GM18951 (cell line): ENCODE results near the gene BRINP3.

ENCODE experiments used
- POLR2A ChIP-seq: IDR thresholded peaks from 4 replicates; pipeline ENCODE4 v1.6.1; 2011; ENCODE audit warnings: mild to moderate bottlenecking; ENCODE audit not compliant: insufficient read length, insufficient read depth; ENCODE audit errors: extremely low read depth
- in situ Hi-C: fragments of 300-500 bp; cut with MboI; formaldehyde crosslinking; loops from one replicate; pipeline ENCODE4 v1.12.0; 2022; ENCODE audit warnings: low sequenced_read_pairs, mixed read lengths, inconsistent platforms; ENCODE audit not compliant: unreplicated experiment

The BRINP3 gene

DNA sequence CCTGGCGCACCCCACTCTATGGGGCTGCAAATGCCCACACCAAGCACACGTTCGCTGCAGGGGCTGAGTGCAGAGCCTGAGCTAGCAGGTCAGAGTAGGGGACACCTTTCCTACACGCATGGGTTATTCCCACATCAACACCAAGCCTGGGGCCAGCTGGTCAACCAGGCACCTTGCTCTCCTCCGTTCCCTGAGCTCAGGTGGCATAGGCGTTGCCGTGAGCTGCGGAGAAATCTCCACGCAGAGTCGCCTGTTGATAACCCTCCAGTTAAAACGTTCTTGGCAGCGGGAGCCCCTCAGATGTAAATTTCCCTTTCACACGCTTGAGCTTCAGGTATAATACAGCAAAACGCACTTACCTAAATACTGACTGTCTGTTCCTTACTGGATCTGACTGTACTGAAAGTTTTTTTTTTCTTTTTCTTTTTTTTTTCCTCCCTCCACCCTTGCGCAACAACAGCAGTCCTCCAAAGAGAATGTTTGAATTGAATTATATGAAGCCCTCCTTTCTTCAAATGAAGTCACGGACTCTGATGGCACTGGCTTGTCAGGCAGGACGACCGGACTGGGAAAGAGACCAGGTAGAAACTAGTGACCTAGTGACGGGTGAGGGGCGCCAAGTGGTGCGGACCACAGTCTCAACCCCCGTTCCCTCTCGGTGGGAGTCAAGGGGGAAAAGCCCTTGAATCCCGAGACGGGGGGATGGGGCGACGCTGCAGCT lies 2.1 kb downstream of the BRINP3 start:
- TF ChIP-seq POLR2A, result no peak
- in situ Hi-C loops, result no loop called here

DNA sequence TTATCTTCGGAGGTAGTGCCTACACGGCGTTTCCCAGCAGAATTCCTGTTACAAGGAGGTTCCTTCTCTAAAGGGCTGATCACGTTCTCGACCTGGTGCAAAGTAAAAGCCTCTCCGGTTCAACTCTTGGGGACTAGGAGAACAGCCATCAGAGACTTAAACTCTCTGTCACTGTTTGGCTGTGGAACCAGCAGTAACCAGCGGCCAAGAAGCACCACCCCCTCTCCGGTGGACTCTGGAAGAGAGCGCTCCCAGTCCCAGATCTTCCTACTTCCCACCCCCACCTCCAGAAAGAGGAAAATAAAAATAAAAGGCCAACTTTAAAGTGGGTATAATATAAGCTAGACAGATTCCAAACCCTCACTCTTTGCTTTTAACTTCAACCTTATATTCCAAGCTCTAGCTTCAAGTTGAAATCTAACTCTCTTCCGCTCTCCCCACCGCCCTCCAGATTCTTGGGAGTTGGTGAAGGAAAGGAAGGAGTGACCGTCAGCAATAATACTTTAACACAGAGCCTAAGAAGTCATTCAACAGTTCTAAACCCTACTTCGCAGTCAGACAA lies 2.9 kb downstream of the BRINP3 start:
- in situ Hi-C loops, result no loop called here
- TF ChIP-seq POLR2A, result no peak

DNA sequence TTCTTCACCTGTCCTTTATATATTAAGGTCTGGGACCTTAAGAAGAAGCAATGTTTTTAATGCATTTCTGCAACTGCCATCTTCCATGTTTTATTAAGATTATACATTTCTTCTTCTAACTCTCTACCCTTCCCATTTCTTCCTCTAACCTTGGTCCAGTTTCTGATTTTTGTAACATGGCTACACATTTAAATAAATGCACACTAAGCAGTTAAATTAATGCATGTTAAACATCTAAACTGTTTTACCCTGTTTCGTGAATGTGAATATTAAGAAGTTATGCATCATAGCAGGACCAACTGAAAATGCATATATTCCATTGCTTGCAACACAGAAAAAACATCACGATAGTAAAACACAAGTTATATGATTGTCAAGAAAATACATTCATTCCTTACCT lies 3.7 kb downstream of the BRINP3 start:
- in situ Hi-C loops, result no loop called here
- no peak for TF ChIP-seq POLR2A

DNA sequence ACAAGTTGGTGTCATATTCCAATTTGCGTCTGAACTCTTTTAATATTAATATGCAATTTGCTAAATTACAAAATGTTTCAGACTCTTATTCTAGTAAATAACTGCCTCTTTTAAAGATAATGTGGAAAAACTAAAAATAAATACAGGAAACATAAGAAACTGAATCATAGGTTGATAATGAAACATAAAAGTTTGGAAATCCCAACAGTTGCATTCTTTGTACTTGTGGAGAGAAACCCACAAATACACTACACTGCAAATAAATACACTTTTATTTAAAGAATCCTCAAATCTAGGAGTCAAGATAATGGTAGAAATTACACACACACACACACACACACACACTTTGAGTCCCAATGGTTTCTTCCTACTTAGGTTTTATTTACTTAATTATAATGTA lies 5.2 kb downstream of the BRINP3 start:
- TF ChIP-seq POLR2A, result no peak

DNA sequence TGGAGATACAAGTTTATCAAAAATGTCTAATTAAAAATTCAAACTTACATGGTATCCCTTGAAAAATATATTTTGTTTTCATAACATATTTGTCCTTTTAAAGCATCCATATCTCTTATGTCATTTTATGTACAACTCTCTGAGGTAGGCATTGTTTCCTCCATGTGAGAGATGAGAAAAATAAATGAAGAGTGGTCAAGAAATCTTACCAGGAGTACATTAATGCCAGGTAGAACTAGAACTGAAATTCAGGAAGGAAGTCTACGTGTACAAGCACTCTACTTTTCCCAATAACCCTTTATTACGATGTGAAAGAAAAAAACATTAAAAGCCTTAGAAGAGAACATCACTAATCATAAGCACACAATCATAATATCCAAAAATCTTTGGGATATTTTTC lies 5.6 kb downstream of the BRINP3 start:
- TF ChIP-seq POLR2A, result no peak
- in situ Hi-C loops, result no loop called here

More for the DNA sequence above, 5.2 kb downstream of the BRINP3 start:
- in situ Hi-C loops, result no loop called here

DNA sequence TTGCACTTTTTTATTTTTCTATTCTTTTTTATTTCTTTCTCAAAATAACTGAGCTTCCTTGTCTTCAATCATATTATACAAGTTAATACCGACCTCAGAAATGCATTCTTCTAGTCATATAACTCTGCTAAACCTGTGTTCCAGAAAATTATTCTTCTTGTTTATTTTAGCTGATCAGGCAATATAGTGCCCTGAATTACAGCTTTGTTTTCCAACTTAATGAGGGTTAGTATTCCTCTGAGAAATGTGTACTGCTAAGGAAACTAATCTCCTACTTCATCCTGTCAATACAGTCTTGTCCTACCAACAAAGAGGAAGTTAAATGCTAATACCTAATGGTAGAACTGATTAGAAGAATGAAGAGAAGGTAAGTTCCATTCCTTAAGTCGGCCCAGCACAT lies 13.0 kb downstream of the BRINP3 start:
- in situ Hi-C loops, result no loop called here
- no peak for TF ChIP-seq POLR2A

DNA sequence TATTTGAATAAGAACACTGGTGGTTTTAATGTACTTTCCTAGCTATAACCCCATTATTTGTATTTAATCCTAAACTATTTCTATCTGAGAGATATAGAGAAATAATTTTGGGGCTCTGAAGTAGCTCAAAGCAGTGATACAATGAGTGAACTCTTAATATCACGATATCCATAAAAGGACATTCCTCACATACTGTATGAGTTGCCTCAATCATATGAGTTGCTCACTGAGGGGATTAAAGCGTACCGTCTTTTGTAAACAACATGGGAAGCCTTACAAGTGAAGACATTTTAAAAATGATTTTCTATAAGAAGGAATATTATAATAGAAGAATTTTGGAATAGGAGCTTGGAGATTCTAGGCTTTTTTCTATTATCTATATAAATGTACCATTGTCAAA lies 21.5 kb downstream of the BRINP3 start:
- TF ChIP-seq POLR2A, result no peak
- in situ Hi-C loops, result no loop called here

DNA sequence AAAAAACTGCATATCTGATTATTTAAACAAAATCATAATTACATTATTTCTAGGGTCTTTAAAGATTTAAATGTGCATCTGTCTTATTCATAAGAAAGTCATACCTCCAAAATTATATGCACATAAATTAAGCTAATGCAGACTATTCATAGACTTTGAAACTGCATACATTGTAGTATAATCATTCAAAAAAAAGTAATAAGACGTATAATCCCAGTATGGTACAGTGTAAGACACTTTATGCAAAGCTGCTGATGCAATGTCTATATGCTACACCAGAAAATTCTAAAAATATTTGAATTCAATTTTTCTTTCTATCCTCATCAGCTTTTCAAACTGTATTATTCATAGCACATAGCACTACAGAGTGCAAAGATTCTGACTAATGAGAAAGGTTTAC lies 22.0 kb downstream of the BRINP3 start:
- no peak for TF ChIP-seq POLR2A
- in situ Hi-C loops, result no loop called here

DNA sequence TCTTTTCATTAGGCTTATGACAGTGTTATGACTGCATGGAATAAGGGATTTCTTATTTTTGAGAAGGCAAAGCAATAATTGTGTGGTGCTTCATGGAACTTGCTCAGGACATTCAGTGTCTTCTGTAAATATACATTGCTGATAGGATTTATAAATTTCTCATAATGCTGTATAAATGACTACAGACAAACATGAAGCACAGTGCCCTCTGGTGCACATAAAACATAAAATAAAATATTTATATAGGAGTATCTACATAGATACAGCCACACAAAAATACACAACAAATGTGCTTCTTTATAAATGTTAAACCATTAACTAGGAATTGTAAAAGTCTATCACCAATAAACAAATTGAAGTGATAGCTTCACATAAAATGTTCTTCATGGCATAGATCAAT lies 24.1 kb downstream of the BRINP3 start:
- in situ Hi-C loops, result no loop called here
- TF ChIP-seq POLR2A, result no peak

DNA sequence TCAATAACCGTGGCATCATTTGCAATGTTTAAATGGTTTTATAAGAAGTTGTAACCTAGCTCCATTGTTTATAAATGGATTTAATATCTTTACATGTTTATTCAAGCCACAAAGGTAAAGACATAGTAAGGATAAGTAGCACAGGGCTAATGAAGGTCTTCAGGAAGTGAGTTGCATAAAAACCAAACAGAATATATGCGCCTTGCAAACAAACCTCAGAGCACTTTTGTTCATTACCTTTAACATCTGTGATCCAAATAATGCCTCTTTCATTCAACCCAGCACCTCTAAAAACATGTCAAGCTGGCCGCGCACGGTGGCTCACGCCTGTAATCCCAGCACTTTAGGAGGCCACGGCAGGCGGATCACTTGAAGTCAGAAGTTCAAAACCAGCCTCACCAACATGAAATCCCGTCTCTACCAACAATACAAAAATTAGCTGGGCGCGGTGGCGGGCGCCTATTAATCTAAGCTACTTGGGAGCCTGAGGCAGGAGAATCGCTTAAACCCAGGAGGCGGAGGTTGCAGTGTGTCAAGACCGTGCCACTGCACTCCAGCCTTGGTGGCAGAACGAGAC lies 25.3 kb downstream of the BRINP3 start:
- TF ChIP-seq POLR2A, result no peak
- in situ Hi-C loops, result no loop called here

DNA sequence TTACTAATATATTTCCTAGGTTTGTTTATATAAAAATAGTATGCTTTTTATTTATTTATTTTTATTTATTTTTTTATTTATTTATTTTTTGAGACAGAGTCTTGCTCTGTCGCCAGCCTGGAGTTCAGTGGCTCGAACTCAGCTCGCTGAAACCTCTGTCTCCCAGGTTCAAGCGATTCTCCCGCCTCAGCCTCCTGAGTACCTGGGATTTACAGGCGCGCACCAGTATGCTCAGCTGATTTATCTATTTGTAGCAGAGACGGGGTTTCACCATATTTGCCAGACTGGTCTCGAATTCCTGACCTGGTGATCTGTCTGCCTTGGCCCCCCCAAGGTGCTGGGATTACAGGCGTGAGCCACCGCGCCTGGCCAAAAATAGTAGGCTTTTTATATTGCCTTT lies 33.2 kb downstream of the BRINP3 start:
- no peak for TF ChIP-seq POLR2A
- in situ Hi-C loops, result no loop called here

DNA sequence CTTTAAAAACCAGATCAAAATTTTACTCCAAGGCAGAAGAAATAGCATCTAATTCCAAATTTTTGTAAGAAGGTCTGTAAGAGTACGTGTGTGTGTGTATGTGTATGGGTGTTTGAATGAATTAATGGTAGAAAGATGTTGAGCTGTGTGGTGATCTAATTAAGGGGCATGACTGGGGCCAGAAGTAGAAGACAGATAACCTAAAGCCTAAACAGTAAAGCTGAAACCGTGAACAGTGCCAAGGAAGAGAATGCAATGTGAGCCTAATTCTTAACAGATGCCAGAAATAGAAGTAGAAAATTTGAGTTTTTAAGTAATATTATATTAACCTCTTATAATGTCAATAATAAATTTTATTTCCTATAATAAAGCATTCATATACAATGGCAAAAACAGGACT lies 38.2 kb downstream of the BRINP3 start:
- in situ Hi-C loops, result no loop called here

DNA sequence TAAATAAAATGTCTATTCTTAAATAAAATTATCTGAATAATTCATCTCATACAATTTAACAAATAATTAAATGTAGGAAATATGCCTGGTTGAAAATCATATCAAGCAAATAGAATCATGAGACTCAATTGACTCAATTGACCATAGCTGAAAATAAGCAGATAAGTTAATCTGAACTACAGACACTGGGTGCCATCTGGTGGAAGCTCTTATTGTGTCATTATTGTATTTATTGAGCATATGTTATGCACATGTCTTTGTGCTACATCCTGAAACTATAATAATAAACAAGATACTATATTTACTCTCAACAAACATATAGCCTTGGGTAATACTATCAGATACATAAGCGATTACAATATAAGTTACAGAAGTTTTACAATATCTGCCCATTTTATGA lies 41.0 kb downstream of the BRINP3 start:
- in situ Hi-C loops, result no loop called here
- TF ChIP-seq POLR2A, result no peak

More for the DNA sequence above, 38.2 kb downstream of the BRINP3 start:
- TF ChIP-seq POLR2A, result no peak

DNA sequence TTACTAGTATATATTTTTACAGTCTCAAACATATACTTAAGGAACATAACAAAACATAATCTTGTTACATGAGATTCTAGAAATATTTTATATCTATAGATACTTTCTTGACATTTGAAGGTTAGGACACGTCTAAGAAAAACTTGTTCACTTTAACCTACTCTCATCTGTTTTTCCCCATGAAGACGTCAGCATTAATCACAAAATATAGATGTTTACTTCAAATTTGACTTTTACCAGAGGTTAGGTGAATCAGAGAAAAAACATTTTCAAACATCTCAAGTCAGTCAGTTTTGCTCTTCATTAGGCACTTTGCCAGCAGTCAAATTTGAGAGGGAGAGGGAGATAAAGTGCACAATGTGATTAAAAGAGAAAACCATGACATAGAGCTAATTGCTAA lies 47.7 kb downstream of the BRINP3 start:
- no peak for TF ChIP-seq POLR2A
- in situ Hi-C loops, result no loop called here

DNA sequence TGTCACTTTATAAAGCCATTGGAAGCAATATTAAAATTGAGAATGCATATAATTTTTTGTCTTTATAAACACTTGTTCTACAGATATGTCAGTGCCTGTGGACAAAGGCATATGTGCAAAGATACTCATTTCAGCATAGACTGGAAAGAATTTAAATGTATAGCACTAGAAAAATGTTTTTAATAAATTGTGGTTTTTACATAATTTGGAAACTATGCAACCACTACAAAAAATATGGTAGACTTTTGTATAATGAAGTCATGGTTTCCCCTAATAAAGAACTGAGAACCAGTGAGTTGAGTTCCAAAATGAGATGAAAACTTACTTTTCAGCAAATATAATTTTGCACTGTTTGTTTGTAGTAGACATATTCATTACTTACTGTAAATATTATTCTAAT lies 48.5 kb downstream of the BRINP3 start:
- in situ Hi-C loops, result no loop called here
- TF ChIP-seq POLR2A, result no peak

DNA sequence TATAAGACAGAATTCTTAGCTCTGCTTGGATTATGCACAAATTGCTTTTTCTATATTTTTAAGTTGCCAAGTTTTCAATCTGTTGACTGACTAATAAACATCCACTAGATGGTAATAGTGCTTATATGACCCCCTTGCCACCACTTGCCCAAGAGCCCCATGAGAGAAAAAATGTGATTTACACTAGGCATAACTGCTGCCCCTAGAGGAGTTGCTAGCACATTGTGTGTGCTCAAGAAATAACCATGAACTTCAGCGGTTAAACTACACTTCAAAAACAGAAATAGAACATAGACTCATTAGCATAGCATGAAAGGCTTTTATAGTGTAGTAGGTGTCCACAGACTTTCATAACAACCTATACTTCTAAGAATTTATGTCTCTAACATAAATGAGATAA lies 61.4 kb downstream of the BRINP3 start:
- in situ Hi-C loops, result no loop called here
- TF ChIP-seq POLR2A, result no peak
